ENCODE measurements around the gene ASTN2.

ASTN2 gene

DNA sequence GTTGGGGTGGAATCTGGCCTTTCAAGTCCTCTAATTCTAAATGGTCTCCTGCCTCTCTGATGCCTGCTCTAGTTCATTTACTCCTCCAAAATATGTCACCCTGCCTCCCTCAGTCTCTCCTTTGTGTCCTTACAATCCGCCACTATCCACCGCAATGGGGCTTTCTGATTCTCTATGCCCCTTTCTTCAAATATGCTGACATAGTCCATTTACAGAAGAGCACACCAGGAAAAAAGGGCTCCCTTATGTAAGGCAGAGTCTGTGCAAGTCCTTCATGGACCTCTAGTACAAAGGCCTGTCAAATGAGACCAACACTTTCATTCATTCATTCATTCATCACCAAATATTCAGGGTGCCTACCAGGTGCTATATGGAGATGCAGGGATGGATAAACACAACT, 2.0 kb upstream of the ASTN2 start:
- TF ChIP-seq, protein P1, sequence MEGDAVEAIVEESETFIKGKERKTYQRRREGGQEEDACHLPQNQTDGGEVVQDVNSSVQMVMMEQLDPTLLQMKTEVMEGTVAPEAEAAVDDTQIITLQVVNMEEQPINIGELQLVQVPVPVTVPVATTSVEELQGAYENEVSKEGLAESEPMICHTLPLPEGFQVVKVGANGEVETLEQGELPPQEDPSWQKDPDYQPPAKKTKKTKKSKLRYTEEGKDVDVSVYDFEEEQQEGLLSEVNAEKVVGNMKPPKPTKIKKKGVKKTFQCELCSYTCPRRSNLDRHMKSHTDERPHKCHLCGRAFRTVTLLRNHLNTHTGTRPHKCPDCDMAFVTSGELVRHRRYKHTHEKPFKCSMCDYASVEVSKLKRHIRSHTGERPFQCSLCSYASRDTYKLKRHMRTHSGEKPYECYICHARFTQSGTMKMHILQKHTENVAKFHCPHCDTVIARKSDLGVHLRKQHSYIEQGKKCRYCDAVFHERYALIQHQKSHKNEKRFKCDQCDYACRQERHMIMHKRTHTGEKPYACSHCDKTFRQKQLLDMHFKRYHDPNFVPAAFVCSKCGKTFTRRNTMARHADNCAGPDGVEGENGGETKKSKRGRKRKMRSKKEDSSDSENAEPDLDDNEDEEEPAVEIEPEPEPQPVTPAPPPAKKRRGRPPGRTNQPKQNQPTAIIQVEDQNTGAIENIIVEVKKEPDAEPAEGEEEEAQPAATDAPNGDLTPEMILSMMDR (conservative IDR thresholded peaks at IDR 0.05), result no peak

DNA sequence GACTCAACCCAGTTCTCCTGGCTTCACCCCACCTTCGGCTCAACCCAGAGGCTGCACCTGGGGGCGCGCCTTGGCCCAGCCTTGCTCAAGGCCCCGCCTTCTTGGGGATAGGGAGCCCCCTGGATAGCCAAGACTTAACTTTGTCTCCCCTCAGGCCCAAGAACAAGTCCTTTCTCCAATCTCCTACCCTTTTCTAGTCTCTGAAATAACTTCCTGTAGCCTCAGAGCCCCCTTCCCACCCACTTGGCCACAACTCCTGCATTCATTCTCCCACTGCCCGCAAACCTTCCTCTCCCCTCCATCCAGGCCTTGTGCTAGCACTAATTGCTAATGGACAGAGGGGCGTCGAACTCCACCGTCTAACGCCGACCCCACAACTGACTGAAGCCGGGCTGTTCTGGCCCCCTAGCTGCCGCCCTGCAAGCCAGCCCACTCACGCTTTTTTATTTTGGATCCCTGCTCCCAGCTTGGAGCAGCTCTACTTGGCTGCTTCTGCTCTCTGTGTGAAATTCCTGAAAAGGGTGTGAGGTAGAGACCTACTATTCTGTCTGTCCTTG, 579 bp upstream of the ASTN2 start:
- H3K27ac ChIP-seq, result peak overlapping the region; percentile 90
- TF ChIP-seq, protein P1 (conservative IDR thresholded peaks at IDR 0.05), result no peak

More for the DNA sequence above, 2.0 kb upstream of the ASTN2 start:
- no peak overlapping the region for H3K27ac ChIP-seq

DNA sequence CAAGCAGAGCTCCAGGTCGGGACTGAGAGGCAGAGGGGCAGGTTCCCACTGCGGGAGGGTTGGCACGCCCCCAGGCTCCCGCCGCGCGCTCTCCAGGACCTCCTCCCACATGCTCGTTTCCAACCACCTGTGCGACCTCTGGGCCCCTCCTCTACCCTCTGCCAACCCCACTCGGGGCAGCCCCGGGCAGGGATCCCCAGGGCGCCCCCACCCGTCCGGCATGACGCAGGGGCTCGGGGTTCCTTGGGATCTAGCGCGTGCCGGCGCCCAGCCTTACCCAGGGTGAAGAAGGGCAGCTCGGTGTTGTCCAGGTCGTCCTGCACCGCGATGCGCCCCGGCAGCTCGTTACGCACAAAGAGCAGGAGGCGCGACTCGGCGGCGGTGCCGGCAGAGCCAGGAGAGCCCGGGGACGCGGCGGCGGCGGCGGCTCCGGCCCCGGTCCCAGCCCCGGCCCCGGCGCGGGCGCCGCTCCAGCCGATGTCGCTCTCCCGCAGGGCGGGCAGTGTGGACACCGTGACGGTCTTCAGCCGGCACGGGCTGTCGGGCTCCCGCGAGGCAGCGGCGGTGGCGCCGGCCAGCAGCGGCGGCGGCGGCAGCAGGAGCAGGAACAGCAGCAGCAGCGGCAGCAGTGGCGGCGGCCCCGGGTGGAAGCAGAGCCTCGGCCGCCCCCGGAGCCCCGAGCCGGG, 494 bp downstream of the ASTN2 start:
- TF ChIP-seq, protein P1 (conservative IDR thresholded peaks at IDR 0.05), result no peak; the same call in 1 of the 2 replicates
- peak overlapping the region; percentile 90 for H3K27ac ChIP-seq

DNA sequence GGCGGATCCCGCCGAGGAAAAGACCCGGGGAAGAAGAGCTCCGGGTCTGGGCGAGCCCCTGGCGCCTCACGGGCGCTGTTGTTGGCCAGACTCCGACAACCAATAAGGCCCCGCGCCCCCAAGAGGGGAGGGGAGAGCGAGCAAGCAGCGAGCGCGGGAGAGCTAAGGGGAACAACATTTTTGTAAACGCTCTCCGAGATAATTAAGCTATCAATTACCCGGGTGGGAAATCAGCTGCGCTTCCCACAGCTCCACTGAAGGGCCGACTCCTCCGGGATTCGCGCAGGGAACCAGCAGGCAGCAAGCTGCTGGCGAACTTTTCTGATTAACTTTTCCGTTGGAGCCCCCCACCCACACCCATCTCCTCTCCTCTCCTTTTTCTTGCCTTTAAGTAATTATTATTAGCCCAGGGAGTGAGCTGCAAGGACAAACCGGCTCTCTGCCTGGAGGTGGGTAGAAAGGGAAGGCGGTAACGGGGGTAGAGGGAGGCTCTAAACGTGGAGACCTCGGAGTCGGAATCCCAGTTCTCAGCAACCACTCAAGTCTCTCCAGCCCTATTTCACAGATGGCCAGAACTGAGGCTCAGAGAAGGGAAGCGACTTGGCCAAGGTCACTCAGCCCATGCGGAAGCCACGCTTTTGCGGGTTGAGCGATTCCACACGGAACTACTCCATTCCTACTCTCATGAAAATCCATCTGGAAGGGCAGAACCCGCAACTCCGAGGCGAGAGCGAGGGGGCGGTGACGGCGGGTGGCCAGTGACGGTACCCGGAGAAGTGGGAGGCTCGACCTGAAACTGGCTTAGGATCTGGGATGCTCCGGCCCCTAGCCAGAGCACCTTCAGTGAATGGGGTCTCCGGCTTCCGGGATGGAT, 1.3 kb downstream of the ASTN2 start:
- TF ChIP-seq, protein P1 (conservative IDR thresholded peaks at IDR 0.05), result peak; percentile 29
- H3K27ac ChIP-seq, result peak overlapping the region; percentile 90

DNA sequence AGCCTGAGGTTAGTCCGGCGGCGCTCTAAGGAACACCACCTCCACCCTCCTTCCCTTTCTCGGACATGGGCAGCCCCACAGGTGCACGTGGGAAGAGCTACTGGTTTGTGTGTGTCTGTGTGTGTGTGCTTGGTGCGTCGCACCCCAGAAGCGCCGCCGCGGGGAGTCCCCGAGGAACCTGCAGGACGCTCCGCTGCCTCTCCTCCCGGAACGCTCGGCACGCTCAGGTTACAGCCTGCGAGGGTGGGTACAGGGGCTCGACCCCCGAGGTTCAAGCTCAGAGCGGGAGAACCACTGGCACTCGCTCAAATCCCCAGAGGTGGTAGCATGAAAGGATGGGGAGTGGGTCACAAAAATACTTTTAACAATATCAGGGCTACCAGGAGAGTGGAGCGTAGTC, 2.0 kb downstream of the ASTN2 start:
- peak overlapping the region; percentile 90 for H3K27ac ChIP-seq
- TF ChIP-seq, protein P1 (conservative IDR thresholded peaks at IDR 0.05), result no peak

DNA sequence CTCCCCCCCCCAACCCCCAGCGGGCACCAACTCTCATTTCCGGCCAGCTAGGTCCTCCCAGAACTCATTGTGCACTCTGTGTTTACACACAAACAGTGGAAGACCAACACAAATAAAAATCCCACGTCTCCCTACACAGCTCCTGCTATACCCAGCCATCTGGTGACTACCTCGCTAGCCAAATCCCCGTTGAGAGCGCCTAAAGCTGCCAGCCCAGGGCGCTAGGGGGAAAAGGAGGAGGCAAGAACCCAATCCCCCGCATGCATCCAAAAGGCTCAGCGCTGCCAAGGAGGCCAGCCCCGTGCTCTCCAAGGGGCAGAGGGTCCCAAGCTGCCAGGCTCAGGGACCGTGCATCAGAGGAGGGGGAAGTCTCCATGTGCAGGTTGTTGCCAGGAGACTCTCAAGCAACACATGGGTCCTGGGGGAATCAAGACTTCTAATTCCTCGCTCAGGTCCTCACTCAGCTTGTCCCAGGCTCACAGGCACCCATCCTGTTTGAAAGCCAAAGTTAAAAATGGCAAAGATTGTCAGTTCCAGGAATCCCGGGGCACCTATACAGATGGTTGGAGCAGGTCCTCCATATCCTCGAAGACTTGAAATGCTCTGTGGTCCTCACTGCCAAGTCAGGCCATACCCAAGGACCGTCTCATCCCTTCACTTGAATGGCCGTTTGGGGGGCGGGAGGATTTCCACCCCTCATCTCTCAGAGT, 2.7 kb downstream of the ASTN2 start:
- H3K27ac ChIP-seq, result peak overlapping the region; percentile 90
- TF ChIP-seq, protein P1 (conservative IDR thresholded peaks at IDR 0.05), result no peak

DNA sequence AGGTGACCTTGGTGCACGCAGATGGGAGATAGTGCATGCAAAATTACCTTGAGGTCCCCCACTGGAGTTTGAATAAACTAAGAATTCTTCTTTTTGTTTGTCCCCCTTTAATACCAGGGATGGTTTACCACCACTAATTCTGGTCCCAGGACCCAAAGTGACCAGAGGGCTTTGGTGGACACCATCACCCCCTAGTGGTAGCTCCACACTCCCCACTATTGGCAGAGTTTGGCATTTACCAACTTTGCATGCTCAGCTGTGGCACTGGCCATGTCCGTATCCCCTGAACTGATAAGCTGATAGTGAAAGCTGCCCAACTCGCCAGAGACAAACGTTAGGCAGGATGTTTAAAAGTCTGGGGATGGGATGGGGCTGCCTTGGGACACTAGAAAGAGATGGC, 3.3 kb downstream of the ASTN2 start:
- TF ChIP-seq, protein P1 (conservative IDR thresholded peaks at IDR 0.05), result peak; percentile 91
- H3K27ac ChIP-seq, result peak overlapping the region; percentile 90

Measured in VCaP (cell line).